GM21825 (cell line): ENCODE measurements around the gene EFNB2.

ENCODE experiments used
- ATAC-seq: cut with Tn5 transposase; IDR thresholded peaks from one replicate; pipeline ENCODE4 v1.9.1; 2021; ENCODE audit warnings: mild to moderate bottlenecking, moderate library complexity; ENCODE audit not compliant: unreplicated experiment

Gene EFNB2

GRCh38 chr13:106526738-106527444 lies 8.6 kb downstream of the EFNB2 start:
- no peak for ATAC-seq

DNA sequence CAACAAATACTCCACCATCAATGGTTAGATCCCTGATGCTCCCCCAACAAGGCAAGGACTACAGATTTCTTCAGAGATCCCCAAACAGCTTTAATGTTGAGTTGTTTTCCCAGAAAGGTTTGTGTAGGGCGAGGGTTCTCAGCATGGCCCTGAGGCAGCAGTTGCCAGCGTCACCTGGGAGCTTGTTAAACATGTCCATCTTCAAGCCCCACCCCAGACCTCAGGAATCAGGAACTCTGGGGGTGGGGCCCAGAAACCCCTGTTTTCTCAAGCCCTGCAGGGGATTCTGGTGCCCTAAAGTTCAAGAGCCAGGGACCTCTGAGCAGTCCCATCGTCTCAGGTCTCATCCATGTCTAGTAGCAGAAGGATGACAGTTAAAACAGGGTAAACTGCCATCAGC lies 9.6 kb downstream of the EFNB2 start:
- ATAC-seq: no peak

DNA sequence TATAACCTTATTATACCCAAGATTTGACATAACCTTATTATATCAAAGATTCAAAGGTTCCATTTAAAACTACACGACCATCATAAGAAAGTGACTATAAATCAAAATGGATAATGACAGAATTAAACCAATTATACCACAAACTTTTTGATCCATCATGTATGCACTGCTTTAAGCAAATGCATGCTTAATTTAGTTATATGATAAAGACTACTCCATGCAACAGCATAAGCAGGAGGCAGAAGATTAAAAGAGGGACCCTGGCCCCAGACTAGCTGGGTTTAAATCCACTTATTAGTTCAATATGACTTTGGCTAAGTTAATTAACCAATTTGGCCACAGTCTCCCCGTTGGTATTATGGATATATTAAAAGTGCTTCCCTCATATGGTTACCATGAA lies 11.4 kb downstream of the EFNB2 start:
- no peak for ATAC-seq

DNA sequence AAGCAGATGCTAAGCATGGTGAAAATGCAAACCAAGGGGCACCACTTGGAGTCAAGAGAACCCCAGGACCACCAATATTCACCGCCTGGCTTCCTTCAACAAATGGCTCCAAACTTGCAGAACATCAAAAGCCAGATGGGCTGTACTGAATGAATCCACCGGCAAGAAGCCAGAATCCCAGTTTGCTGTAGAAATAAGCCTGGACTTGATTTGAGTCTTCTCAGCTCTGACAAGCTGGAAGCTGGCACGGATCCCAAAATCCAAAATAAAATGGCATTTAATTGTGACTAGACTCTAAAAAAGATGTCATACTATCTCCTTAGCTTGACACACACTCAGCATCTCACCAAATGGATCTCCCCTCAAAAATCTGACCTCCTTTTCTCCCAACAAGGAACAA lies 11.9 kb downstream of the EFNB2 start:
- no peak for ATAC-seq

DNA sequence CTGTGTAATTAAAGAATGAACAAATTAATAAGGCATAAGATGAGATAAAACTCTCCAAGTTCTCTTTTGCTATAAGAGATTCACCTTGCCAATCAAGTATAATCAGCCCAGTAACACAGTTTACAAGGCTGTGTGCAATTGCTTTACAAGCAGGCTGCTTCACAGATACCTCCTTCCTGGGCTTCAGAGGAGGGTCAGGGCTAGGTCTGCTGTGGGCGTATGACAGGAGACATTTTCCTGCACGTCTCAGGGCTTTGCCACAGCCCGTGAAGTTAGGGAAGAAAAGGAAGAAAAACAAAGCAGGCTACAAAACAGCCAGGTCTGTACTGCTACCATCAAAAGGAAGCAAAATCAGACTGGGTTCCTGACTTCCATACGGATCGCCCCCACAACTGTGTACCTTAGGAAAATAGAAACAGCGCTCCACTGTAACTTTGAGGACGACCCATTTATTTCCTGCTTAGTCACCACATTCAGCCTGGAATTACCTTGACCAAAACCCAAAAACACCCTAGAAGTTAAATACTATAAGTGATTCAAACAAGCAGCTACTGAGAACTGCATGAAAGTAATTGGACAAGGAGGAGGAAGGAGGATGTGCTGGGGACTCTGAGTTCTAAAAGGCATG lies 12.4 kb downstream of the EFNB2 start:
- no peak for ATAC-seq

GRCh38 chr13:106522112-106522705 lies 13.3 kb downstream of the EFNB2 start:
- no peak for ATAC-seq

DNA sequence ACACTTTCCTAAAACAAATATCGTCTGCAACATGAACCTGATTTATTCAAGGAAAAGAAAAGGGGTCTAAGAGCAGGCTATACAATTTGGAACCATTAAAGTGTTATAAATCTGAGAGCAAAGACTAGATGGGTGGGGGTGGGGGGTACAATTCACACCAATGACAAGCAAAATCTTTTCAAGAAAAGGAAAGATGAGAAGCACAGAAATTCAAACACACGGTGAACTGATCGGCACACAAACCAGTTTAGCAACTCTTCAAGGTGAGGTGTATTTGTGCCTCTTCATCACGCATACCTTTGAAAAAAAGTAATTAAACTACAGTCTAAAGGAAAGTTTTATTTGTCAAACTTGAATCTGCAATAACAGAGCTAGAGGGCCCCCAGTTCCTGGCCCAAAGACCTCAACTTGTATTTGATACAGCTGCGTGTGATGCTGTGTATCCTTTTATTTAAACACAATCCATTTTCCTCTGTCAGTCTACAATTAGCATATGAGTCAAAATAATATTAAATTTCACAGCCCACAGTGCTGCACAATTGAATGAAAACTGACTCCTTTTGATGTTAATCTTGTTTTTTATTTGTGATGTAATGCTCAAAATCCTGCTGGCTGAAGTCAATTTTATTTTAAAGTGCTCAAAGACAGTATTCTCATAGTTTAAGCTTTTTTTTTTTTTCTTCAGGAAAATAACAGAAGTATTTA lies 14.2 kb downstream of the EFNB2 start:
- no peak for ATAC-seq

- ATAC-seq: no peak
These were observed 15.0 kb downstream of the EFNB2 start for GRCh38 chr13:106520251-106521054.

DNA sequence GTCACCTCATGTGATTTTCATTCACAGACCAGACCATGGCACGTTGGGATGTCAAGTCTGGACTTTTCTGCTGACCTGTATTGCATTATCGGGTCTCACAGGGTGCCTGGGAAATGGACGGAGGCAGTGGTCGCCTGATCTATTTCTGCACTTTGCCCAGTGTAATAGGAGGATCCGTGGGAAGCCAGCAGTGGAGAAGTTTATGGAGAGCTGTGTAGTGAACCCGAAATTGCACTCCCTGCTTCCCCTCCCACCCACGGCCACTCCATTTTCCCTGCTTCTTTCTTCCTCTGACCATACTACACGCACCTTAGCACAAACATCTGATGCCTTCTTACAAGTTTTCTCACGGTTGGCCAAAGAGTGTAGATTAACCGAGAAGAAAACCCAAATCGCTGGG lies 16.9 kb downstream of the EFNB2 start:
- ATAC-seq: no peak

DNA sequence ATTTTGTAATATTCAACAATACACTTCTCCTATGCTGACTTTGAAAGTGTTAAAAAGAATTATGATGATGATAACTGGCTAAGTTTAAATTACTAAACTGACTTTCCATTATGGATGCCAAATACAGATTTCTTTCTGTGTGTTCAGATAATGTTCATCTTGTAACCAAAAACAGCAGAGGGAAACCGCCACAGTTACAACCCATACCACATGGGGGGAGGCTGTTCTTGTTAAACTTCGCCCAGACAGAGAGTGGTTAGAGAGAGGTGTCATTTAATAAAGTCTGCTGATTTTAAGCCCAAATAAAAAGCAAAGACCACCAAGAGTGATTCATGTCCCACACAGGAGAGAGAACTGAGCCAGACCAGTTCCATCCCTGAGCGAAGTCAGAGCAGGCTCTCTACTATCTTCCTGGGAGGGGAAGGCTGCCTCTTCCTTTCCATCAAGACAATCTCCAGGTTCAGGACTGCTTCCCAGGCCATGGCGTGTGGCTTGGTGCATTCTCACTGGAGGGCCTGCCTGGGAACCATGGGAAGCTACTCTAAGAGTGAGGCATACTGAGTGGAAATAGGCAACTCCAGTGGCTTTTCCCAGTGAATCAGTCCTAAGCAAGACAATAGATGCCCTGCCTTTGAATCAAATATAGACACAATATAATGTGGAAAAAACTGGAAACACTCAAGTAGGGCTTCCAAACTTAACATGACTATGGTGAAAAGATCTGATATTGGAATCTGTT lies 18.2 kb downstream of the EFNB2 start:
- ATAC-seq: no peak

- ATAC-seq: no peak
These were observed 19.7 kb downstream of the EFNB2 start for GRCh38 chr13:106515635-106516254.

GRCh38 chr13:106514928-106515634 lies 20.4 kb downstream of the EFNB2 start:
- ATAC-seq: no peak

DNA sequence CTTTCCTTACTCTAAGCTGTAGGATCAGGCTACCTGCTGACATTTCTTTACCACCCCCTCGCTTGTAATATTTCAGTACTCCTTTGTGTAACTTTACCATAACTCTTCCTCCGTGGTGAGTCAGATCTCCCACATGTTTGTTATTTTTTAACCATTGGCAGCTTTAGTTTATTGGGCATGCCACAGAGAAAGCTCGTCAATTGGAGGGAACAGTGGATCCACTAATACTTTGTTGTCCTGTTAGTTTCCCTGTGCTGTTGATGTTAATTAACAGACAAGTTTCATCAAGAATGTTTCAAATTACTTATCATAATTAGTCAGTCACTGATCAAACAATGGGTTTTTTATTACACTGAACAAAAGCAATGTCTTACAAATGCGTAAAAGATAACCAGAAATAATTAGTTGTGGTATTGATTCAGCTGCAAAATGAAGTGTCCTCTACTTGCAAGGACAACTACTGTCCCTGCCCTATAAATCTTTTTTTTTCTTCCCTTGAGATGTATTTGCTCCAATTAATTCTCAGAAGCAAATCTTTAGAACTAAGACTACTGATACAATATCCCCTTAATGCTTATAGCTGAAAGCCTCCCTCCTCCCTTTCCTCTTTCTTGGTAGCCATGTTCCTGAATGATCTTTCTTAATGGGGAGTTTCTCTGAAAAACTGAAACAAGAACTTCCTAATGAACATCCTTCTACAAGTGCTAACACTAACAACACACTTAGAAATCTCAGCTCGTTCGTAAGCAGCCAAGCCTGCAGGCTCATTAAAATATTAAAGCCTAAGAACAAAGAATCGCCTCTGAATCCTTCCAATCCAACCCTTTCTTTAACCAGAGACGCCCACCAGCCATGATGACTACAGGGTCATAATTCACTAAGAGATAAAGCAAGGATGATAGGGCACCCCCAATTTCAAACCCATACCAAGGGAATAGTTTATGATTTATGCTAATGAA lies 22.2 kb downstream of the EFNB2 start:
- ATAC-seq: no peak

DNA sequence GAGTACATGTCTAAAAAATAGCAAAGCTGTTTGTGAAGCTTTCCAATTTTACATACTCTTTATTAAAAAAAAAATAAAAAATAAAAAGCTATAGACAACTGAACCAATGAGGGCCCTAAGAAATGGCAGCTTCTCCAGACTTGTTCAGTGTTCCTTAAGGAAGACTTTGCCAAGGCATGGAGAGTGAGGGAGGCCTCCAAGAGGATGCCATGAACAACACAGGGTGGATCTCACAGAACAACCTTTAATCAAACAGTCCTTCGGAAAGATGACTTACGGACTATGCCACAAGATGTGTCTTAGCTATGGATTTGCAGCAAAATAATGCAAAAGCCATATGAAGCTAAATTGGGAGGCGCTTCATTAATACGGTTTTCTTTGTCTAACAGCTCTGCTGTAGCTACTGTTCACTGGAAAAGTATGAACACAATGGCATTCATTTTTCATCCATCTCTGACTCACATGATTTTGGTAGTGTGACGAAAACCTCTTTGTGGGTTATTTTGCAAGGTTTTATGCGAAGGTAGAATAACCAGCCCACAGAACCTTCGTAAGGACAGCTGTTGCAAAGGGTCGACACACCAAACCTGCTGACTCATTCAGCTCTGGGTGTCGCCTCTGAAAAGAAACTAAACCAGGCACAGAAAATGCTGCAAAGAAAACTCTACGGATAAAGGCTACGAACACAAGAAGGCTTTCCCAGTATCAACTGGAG lies 27.7 kb downstream of the EFNB2 start:
- ATAC-seq: no peak

GRCh38 chr13:106506286-106506685 lies 29.2 kb downstream of the EFNB2 start:
- ATAC-seq: no peak

- ATAC-seq: no peak
These were observed 29.7 kb downstream of the EFNB2 start for GRCh38 chr13:106505732-106506131.

DNA sequence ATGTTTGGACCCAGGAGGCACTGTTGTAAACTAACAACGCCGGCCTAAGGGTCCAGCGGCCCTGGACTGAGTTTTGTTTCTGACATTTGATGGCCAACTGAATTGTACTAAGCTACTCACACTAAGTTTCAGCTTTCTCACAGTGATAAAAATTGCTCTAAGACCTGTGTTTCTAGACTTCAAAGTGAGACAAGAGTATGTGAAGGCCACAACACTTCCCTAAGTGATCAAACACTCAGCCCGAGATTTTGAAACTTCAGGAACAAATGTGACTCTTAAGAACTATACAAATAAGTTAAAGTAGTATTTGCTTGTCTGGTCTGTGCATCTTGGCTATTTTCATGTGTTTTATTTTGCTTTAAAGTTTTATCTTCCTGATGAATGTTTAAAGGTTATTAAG lies 30.2 kb downstream of the EFNB2 start:
- ATAC-seq: no peak
